OCI-M2 (cell line): ENCODE data around the gene TMEM18.

Experiments used
- DNase-seq: peaks from one replicate; lab custom pipeline; 2025; ENCODE audit not compliant: unreplicated experiment; lab: John Stamatoyannopoulos, UW

TMEM18 gene

GRCh38 chr2:622357-622756, 54.8 kb downstream of the TMEM18 start:
- no peak for DNase-seq

GRCh38 chr2:621303-622099, 55.7 kb downstream of the TMEM18 start:
- no peak for DNase-seq

- no peak for DNase-seq
Observed at GRCh38 chr2:620471-621302, 56.5 kb downstream of the TMEM18 start.

GRCh38 chr2:620004-620403, 57.2 kb downstream of the TMEM18 start:
- no peak for DNase-seq

GRCh38 chr2:618422-618990, 58.7 kb downstream of the TMEM18 start:
- DNase-seq: no peak

- no peak for DNase-seq
Observed at GRCh38 chr2:618005-618404, 59.2 kb downstream of the TMEM18 start.
